NCI-H2107 (cell line): ENCODE results near the gene CMIP.
"Not testable (repeated sequence)": the region's sequence is repeated elsewhere in the genome, so short reads cannot be mapped to it uniquely, and the experiment has no call there.

Experiments used
- DNase-seq: peaks from one replicate; lab custom pipeline; 2025; lab: John Stamatoyannopoulos, UW

Gene CMIP

DNA sequence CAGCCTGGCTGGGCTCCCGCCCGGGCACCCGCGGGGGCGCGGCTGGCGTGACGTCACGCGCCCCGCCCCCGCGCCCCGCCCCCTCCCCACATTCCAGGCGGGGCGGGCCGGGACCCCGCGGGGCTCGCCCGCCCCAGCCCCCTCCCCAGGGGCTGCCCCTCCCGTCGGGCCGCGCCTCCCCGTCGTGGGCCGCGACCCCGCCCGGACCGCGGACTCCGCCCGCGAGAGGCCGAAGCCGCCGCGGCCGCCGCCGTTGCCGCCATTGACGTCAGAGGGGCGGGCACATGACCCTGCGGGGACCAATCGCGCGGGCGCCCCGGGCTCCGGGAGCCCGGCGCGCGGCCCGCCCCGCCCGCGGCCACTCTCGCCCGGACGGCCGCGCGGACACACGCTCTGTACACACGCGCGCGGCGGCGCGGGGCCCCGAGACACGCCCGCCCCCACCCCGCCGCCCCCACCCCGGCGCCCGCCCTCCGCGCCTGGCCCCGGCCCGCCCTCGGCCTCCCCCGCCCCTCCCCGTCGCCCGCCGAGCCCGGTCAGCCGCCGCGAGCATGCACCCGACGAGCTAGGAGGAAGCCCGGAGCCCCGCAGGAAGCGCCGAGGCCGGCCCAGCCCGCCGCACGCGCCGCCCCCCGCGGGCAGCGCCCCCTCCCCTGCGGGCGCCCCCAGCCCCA is at the start of gene CMIP:
TSS of gene CMIP (plus strand) at position 361 of the 674 bp plus-strand sequence.
- DNase-seq: peak; percentile 68

DNA sequence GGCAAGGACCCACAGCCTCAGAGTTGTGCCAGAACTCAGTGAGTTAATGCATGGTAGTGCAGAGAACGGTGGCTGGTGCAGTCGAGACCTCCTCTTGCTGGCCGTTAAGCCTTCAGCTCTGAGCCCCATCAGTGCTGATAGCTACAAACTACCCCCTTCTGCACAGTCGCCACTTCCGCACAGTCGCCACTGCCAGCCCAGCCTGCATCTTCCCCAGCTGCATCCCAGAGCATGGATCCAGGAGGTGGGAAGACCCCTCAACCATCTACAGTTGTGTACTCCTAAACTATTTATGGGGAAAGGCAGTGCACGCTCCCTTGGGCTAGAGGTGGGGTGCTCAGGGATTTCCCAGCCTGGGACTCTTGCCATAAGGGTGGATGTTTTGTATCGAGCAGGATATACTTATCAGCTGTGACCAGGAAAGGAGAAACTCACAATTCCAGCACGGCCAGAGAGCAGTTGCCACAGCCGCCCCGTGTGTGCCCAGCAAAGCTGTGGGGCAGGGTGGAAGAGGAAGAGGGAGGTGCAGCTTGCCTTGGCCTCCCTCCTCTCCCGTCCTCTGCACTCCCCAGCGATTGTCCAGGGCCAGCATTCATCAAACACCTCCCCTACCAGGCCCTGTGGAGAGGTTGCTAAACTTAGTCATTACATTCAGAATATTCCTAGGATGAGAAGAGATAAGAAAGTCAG is 49.5 kb upstream of the CMIP start:
- DNase-seq: no peak

GRCh38 chr16:81397058-81397878 is 47.3 kb upstream of the CMIP start:
- no peak for DNase-seq

DNA sequence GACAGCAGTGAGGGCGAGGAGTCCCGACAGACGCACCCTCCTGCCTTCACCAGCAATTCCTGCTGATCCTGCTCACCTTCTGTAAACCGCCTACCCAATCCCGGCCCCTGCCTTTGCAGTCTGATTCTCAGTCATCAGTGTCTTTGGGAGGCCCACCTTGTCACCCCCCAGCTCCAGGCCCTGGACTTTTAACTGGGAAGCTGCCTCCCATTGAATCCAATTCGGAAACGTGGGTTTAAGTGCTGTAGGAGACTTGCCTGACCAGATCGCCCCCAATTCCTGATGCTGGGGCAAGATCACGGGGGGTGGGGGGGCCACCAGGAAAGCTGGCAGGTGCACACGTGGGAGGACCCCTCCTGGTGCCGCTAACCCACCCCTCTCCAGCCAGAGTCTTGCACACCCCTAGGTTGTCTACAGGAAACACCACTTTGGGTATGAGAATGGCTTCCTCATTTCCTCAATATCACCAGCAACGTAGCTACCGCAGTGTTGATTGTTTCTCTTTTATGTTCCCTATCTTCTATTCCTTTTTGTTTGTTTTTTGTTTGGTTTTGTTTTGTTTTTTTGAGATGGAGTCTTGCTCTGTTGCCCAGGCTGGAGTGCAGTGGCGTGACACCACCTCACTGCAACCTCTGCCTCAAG is 46.6 kb upstream of the CMIP start:
- no peak for DNase-seq

DNA sequence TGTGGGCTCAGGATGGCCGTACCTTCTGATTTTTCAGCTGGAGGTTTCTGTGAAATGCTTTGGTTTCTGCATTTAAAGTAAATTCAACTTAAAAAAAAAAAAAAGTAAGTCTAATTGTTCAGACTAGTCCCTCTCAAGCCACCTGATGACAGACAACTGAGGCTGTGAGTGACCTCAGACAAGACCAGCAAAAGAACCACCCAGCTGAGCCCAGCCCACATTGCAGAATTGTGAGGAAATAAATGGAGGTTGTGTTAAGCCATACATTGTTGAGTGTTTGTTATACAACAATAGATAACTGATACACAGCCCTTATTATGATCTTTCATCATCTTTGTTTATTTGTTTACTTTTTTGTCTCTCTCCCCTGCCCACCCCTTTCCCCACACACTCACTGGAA is 44.7 kb upstream of the CMIP start:
- DNase-seq: no peak

DNA sequence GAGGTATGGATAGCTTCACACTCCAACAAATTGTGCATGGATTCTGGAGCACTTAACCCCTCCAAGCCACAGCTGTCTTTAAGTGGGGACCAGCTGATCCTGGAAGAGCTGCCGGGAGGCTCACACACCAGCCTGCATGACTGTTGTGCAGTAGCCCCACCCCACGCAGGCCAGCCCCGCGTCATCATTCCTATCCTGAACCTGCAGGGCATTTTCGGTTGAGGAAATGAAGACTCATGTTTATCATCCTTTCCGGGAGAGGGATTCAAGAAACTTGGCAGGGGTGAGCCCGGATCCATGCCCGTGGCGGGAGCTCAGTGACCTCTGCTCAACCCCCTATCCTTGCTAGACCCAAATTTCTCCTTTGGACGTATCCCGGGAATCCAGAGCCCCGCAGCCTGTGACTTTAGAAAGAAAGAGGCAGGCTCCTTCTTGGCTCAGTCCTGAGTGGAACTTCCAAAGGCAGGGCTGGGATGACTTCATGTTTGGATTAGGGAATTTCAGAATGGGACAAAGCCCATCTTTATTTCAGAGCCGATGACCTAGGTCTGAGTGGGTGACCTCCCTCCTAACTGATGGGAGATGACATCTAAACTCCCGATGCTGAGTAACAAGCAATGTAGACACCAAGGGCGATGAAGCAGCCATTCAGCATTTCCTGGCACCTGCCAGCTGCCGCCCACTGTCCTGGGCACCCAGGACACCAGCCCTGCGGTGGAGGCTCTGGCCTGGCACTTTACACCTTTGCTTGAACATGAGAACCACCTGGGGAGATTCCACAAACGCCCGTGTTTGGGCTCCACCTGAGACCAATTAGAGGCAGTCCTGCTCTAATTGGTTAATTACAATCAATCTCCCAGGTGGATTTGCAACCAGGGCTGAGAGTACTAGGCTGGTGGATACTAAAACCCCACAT is 43.3 kb upstream of the CMIP start:
- no peak for DNase-seq

GRCh38 chr16:81403208-81403600 is 41.4 kb upstream of the CMIP start:
- no peak for DNase-seq

DNA sequence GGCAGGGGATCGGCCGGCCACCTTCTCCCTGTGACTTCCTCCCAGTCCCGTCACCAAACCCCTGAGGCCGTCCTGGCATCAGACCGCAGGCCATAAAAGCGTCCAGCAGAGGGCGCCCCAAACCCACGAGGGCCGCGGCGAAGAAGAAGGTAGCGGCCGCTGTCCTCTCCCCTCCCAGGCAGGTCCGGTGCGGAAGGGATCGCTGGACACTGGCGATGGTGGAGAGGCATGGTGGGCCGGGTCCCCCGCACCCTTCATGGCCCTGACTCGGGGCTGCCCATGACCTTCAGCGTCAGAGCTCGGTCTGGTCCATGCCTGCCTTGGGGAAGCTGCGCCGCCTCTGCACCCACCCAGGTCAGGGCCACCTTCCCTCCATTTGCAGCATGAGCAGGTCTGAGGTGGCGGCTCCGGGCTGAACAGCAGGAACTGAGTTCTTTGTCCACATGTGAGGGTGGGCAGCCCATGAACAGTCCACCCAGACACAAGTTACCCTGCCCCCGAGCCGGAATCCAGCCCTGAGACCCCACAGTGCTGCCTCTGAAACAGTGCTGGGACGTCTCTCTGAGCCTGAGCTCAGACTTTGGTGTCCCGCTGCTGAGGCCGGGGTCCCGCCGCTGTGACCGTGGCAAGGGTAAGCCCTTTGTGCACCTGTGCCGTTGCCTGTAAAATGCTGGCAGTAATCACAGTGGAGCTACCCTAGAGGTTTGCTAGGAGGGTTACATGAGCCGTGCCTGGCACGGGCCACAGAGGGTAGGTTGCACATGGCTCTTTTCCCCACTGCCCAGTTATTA is 40.8 kb upstream of the CMIP start:
- peak; percentile 19 for DNase-seq

DNA sequence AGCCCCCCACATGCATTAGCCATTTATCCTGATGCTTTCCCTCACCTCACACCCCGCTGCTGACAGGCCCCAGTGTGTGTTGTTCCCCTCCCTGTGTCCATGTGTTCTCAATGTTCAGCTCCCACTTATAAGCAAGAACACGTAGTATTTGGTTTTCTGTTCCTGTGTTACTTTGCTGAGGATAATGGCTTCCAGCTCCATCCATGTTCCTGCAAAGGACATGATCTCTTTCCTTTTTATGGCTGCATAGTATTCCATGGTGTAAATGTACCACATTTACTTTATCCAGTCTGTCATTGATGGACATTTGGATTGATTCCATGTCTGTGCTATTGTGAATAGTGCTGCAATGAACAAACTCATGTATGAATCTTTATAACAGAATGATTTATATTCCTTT is 39.6 kb upstream of the CMIP start:
- not testable (repeated sequence) for DNase-seq

DNA sequence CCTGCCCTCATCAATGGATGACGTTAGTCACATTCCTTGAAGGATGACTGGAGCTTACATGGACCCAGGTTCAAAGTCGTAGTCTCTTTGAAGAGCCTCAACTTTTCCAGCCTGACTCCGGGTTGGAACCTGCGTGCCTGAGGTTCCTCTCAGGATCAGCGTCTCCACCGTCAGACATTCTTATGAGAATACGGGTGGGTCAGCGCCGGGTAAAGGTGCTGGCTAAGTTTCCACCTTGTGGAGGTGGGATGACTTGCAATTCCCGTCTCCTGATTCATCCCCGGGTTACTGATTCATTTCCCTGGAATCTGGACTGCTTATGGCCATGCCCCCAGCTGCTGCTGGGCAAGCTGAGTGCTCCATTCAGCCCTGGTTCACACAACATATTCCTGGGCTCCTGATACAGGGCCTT is 38.9 kb upstream of the CMIP start:
- no peak for DNase-seq

- DNase-seq: no peak
These were observed 36.1 kb upstream of the CMIP start for GRCh38 chr16:81408409-81408950.

DNA sequence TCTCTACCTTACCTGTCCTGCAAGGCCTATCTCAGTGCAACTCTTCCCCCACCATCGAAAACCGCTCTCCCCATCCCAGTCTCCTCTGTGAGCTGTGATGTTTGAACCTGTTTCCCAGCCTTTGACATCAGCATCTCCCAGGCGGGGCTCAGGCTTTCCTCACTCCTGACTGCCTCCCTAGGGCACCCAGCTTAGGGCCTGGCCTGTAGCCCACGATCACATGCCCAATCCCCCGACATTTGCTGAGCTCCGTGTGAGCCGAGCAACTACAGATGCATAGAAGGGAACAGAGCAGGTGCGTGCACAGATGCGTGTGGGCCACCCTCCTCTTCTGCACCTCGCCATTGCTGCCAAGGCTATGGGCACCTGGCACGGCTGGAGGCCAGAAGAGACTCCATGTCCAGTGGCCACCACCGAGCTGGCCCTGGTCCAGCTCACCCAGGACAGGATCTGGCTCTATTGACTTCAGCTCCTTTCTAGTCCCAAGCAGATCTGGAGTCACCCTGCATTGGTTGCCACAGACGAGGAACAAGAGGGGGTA is 35.5 kb upstream of the CMIP start:
- no peak for DNase-seq

- DNase-seq: no peak
These were observed 33.8 kb upstream of the CMIP start for GRCh38 chr16:81410643-81411293.

GRCh38 chr16:81413245-81413990 is 31.2 kb upstream of the CMIP start:
- no peak for DNase-seq

DNA sequence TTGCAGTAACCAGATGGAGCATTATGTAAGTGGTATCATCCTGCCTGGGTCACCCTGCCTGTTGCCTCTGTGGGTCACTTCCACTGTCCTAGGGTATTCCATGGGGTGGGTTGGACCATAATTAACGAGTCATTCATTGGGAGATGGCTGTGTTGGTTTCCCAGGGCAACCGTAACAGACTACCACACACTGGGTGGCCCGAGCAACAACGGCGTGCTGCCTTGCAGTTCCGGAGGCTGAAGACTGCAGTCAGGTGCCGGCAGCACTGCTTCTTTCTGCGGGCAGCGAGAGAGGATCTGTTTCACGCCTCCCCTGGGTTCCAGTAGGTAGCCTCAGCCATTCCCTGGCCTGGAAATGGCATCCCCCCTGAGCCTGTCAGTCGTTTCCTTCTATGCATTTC is 28.9 kb upstream of the CMIP start:
- DNase-seq: no peak

DNA sequence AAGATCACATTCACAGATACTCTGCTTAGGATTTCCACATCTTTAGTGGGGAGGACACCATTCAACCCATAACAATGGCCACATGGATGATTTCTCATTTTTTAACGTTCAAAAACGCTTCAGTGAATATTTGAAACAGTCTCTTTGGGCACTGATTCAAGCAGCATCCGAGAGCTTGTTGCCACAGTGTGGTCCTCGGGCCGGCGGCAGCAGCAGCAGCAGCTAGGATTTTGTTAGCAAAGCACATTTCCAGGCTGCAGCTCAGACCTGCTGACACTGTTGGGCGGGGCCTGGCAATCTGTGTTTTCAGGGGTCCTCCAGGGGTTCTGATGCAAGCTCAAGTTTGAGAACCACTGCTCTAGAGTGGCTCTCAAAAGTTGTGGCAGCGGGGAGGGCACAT is 27.9 kb upstream of the CMIP start:
- no peak for DNase-seq

DNA sequence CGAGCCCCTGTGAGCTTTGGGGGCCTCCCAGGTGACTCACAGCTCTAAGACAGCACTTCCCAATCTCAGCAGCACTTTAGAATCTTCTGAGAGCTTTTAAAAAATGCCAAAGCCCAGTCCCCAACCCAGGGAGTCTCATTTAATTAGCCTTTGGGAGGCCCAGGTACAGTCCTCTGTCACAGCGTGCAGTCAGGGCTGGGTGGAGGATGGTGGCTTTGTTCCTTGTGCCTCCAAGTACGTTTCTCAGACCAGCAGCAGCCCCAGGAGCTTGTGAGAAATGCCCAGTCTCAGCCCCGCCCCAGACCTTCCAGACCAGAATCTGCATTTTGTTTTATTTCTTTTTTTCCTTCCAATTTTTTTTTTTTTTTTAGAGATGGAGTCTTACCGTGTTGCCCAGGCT is 27.4 kb upstream of the CMIP start:
- DNase-seq: no peak

- DNase-seq: no peak
These were observed 24.8 kb upstream of the CMIP start for GRCh38 chr16:81419806-81420205.

DNA sequence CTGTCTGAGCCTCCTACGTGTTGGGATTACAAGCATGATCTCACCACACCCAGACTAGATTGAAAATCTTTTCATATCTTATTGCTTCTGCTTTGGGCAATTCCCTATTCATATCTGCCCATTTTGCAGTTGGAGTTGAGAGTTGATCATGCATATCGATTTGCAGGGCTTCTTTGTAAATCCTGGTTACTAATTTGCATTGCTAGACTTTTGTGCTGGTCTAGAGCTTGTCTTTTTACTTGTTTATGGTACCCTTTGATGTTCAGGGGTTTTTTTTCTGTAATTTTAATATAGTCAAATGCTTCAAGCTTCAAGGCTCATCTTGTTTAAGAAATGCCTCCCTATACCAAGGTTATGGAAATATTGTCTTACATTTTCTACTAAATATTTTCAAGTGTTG is 23.5 kb upstream of the CMIP start:
- no peak for DNase-seq
